AG09309 (cell line): Measurements from ENCODE around the gene CTCF.

Experiments used
- DNase-seq: peaks from one replicate; pipeline ENCODE4 v3.0.0-alpha.2; 2010; ENCODE audit warnings: low read depth
- H3K4me3 ChIP-seq: 2 replicates; pipeline ENCODE4 v1.5.1; 2011; ENCODE audit warnings: mild to moderate bottlenecking, low read depth, low read length, moderate library complexity; ENCODE audit not compliant: control insufficient read depth
- CTCF ChIP-seq: IDR thresholded peaks from 2 replicates; pipeline ENCODE4 v1.5.1; 2011; ENCODE audit warnings: mild to moderate bottlenecking, low read depth, low read length, inconsistent platforms; ENCODE audit not compliant: insufficient read depth, control insufficient read depth; ENCODE audit errors: missing control alignments

CTCF gene

GRCh38 chr16:67571981-67572431, 9.7 kb downstream of the CTCF start:
- DNase-seq = peak; percentile 67
- TF ChIP-seq CTCF = no peak
- no peak overlapping the region for H3K4me3 ChIP-seq

GRCh38 chr16:67579686-67580085, 17.4 kb downstream of the CTCF start:
- DNase-seq = no peak
- H3K4me3 ChIP-seq = no peak overlapping the region
- TF ChIP-seq CTCF = no peak

- no peak for TF ChIP-seq CTCF
- no peak for DNase-seq
- H3K4me3 ChIP-seq = no peak overlapping the region
These were observed 17.9 kb downstream of the CTCF start for GRCh38 chr16:67580202-67580601.

DNA sequence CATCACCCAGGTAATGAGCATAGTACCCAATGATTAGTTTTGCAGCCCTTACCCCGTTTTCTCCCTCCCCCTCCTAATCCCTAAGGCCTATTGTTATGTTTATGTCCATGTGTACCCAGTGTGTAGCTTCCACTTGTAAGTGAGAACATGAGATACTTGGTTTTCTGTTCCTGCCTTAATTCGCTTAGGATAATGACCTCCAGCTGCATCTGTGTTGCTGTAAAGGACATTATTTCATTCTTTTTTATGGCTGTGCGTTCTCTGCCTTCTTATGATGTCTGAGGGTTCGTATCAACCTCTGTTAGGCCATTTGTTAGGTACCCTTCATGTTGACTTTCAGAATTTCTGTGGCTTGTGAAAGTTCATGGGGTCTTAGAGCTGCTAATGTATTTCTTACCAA, 31.0 kb downstream of the CTCF start:
- H3K4me3 ChIP-seq = no peak overlapping the region
- no peak for DNase-seq
- TF ChIP-seq CTCF = no peak

- TF ChIP-seq CTCF = no peak
- no peak for DNase-seq
- H3K4me3 ChIP-seq = no peak overlapping the region
These were observed 31.4 kb downstream of the CTCF start for GRCh38 chr16:67593701-67594100.

- DNase-seq = no peak
- no peak for TF ChIP-seq CTCF
- H3K4me3 ChIP-seq = no peak overlapping the region
These were observed 32.1 kb downstream of the CTCF start for GRCh38 chr16:67594256-67594915.
